PFSK-1 (cell line): ENCODE measurements around the gene RASA3.

ENCODE experiments used
- FOXP2 ChIP-seq: optimal IDR thresholded peaks from 2 replicates; pipeline ENCODE3; 2011; ENCODE audit warnings: borderline replicate concordance, control low read depth, inconsistent platforms; ENCODE audit not compliant: insufficient read depth; ENCODE audit errors: extremely low read length, extremely low read depth
- POLR2AphosphoS5 ChIP-seq: IDR thresholded peaks from 2 replicates; pipeline ENCODE4 v1.6.1; 2012; ENCODE audit warnings: low read depth, mild to moderate bottlenecking, control low read depth, low read length, moderate library complexity
- SIN3A ChIP-seq: IDR thresholded peaks from 2 replicates; pipeline ENCODE4 v1.6.1; 2012; ENCODE audit warnings: mild to moderate bottlenecking, low read length, moderate library complexity, borderline replicate concordance; ENCODE audit not compliant: insufficient read depth
- TAF1 ChIP-seq: IDR thresholded peaks from 2 replicates; pipeline ENCODE4 v1.6.1; 2012; ENCODE audit warnings: low read length, control low read depth, borderline replicate concordance; ENCODE audit not compliant: insufficient read depth
- TF ChIP-seq, protein P1 (sequence below), 2 experiments: IDR thresholded peaks; 2 replicates each; pipeline versions ENCODE4 v1.6.1 to v1.8.0; 2011 to 2012; ENCODE audit warnings: low read depth in 2 of 2, low read length in 2 of 2, control low read depth in 1 of 2, inconsistent platforms in 1 of 2, mild to moderate bottlenecking in 1 of 2, moderate library complexity in 1 of 2; ENCODE audit not compliant: insufficient read depth in 1 of 2

Gene RASA3

DNA sequence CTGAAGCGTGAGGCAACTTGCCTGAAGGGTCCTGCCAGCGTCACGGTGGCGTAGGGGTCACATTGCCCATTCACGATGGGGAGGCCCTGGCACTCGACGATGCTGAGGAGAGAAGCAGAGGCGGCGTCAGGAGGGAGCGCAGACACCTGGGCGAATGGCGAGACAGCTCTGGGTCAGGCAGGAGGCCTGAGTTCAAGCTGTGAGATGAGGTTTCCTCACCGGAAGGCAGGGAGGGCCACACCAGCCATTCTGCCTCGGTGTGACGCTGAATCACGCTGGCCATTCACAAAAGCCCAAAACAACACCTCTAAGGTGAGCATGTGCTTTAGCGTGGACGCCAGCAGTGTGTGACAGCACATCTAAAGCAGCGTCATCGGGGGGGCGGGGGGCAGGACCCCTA, 104.6 kb downstream of the RASA3 start:
- TF ChIP-seq, protein P1, sequence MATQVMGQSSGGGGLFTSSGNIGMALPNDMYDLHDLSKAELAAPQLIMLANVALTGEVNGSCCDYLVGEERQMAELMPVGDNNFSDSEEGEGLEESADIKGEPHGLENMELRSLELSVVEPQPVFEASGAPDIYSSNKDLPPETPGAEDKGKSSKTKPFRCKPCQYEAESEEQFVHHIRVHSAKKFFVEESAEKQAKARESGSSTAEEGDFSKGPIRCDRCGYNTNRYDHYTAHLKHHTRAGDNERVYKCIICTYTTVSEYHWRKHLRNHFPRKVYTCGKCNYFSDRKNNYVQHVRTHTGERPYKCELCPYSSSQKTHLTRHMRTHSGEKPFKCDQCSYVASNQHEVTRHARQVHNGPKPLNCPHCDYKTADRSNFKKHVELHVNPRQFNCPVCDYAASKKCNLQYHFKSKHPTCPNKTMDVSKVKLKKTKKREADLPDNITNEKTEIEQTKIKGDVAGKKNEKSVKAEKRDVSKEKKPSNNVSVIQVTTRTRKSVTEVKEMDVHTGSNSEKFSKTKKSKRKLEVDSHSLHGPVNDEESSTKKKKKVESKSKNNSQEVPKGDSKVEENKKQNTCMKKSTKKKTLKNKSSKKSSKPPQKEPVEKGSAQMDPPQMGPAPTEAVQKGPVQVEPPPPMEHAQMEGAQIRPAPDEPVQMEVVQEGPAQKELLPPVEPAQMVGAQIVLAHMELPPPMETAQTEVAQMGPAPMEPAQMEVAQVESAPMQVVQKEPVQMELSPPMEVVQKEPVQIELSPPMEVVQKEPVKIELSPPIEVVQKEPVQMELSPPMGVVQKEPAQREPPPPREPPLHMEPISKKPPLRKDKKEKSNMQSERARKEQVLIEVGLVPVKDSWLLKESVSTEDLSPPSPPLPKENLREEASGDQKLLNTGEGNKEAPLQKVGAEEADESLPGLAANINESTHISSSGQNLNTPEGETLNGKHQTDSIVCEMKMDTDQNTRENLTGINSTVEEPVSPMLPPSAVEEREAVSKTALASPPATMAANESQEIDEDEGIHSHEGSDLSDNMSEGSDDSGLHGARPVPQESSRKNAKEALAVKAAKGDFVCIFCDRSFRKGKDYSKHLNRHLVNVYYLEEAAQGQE (IDR thresholded peaks at IDR 0.05; ENCODE audit: insufficient read depth in 1 of 2, low read depth in 2 of 2, low read length in 2 of 2) = no peak
- TF ChIP-seq SIN3A (no peak), TAF1 (no peak), FOXP2 (no peak), POLR2AphosphoS5 (no peak)

GRCh38 chr13:114027046-114027715, 105.2 kb downstream of the RASA3 start:
- TF ChIP-seq TAF1 (no peak), POLR2AphosphoS5 (no peak), SIN3A (no peak), FOXP2 (no peak)
- TF ChIP-seq, protein P1 (IDR thresholded peaks at IDR 0.05; ENCODE audit: insufficient read depth in 1 of 2, low read depth in 2 of 2, low read length in 2 of 2) = no peak

- TF ChIP-seq SIN3A (no peak), TAF1 (no peak), FOXP2 (no peak), POLR2AphosphoS5 (no peak)
- TF ChIP-seq, protein P1 (IDR thresholded peaks at IDR 0.05; ENCODE audit: insufficient read depth in 1 of 2, low read depth in 2 of 2, low read length in 2 of 2) = no peak
Observed at GRCh38 chr13:114026481-114026880, 105.9 kb downstream of the RASA3 start.

GRCh38 chr13:114025714-114026431, 106.5 kb downstream of the RASA3 start:
- TF ChIP-seq SIN3A = no peak
- TF ChIP-seq FOXP2 = no peak
- TF ChIP-seq, protein P1 (IDR thresholded peaks at IDR 0.05; ENCODE audit: insufficient read depth in 1 of 2, low read depth in 2 of 2, low read length in 2 of 2) = no peak
- TF ChIP-seq TAF1 = no peak
- no peak for TF ChIP-seq POLR2AphosphoS5
